GM21526 (cell line): Measurements from ENCODE around the gene USP3.
"Not testable (repeated sequence)": the region's sequence is repeated elsewhere in the genome, so short reads cannot be mapped to it uniquely, and the experiment has no call there.

Source experiments
- ATAC-seq: cut with Tn5 transposase; IDR thresholded peaks from one replicate; pipeline ENCODE4 v1.9.1; 2021; ENCODE audit warnings: moderate library complexity; ENCODE audit not compliant: unreplicated experiment, low FRiP score

Gene USP3

GRCh38 chr15:63509056-63509954 is 4.9 kb downstream of the USP3 start:
- no peak for ATAC-seq

GRCh38 chr15:63509955-63510940 is 5.9 kb downstream of the USP3 start:
- no peak for ATAC-seq

- ATAC-seq: no peak
Measured at GRCh38 chr15:63512148-63512547, 7.8 kb downstream of the USP3 start.

GRCh38 chr15:63513271-63513670 is 8.9 kb downstream of the USP3 start:
- no peak for ATAC-seq

- ATAC-seq: no peak
Measured at GRCh38 chr15:63513728-63514127, 9.3 kb downstream of the USP3 start.

- ATAC-seq: no peak
Measured at GRCh38 chr15:63514531-63514943, 10.1 kb downstream of the USP3 start.

GRCh38 chr15:63517202-63517601 is 12.8 kb downstream of the USP3 start:
- no peak for ATAC-seq

- no peak for ATAC-seq
Measured at GRCh38 chr15:63517628-63518027, 13.2 kb downstream of the USP3 start.

- ATAC-seq: no peak
Measured at GRCh38 chr15:63519041-63519440, 14.6 kb downstream of the USP3 start.

GRCh38 chr15:63519548-63520178 is 15.3 kb downstream of the USP3 start:
- no peak for ATAC-seq

- ATAC-seq: not testable (repeated sequence)
Measured at GRCh38 chr15:63520462-63520861, 16.1 kb downstream of the USP3 start.

GRCh38 chr15:63522225-63522578 is 17.8 kb downstream of the USP3 start:
- no peak for ATAC-seq

- no peak for ATAC-seq
Measured at GRCh38 chr15:63523306-63523990, 19.1 kb downstream of the USP3 start.

- ATAC-seq: no peak
Measured at GRCh38 chr15:63524316-63525015, 20.1 kb downstream of the USP3 start.

GRCh38 chr15:63526401-63526800 is 22.0 kb downstream of the USP3 start:
- no peak for ATAC-seq

- ATAC-seq: no peak
Measured at GRCh38 chr15:63528138-63528659, 23.8 kb downstream of the USP3 start.

GRCh38 chr15:63530235-63530634 is 25.8 kb downstream of the USP3 start:
- ATAC-seq: no peak

- no peak for ATAC-seq
Measured at GRCh38 chr15:63530752-63531299, 26.4 kb downstream of the USP3 start.

GRCh38 chr15:63531586-63531985 is 27.2 kb downstream of the USP3 start:
- no peak for ATAC-seq
